Neural cell (in vitro differentiated cells): Measurements from ENCODE around the gene RRBP1. TPM values are rescaled to one million over a fixed set of nuclear protein-coding genes. Genes with fewer than 3 reads are reported as not detected.

Source experiments
- H2AFZ ChIP-seq: fragments of 200-600, 300-800 bp; sonication (generic), shearing (Covaris generic); 2 replicates; pipeline ENCODE4 v1.6.0; 2014; ENCODE audit warnings: low read depth, mild to moderate bottlenecking, antibody characterized with exemption, low read length, moderate library complexity
- H3F3A ChIP-seq: fragments of 200-600 bp; shearing (Covaris generic); 2 replicates; pipeline ENCODE4 v1.6.1; 2016; ENCODE audit warnings: mild to moderate bottlenecking, moderate library complexity, mixed read lengths, antibody characterized with exemption, low read length; ENCODE audit not compliant: insufficient read depth, poor library complexity, severe bottlenecking
- H3K27ac ChIP-seq: fragments of 200-600, 300-800 bp; sonication (generic), shearing (Covaris generic); 2 replicates; pipeline ENCODE4 v1.5.1; 2014; ENCODE audit warnings: mild to moderate bottlenecking, low read length, moderate library complexity
- H3K27me3 ChIP-seq: fragments of 300-800, 200-600 bp; sonication (generic), shearing (Covaris generic); 2 replicates; pipeline ENCODE4 v1.6.0; 2014; ENCODE audit warnings: mild to moderate bottlenecking, low read depth, low read length, moderate library complexity; ENCODE audit not compliant: insufficient read depth
- H3K36me3 ChIP-seq: fragments of 300-800, 200-600 bp; sonication (generic), shearing (Covaris generic); 2 replicates; pipeline ENCODE4 v1.5.1; 2014; ENCODE audit warnings: mild to moderate bottlenecking, antibody characterized with exemption, low read length, moderate library complexity; ENCODE audit not compliant: insufficient read depth
- H3K4me2 ChIP-seq: fragments of 300-800, 200-600 bp; sonication (generic), shearing (Covaris generic); 2 replicates; pipeline ENCODE4 v1.6.0; 2014; ENCODE audit warnings: mild to moderate bottlenecking, low read length
- H3K4me3 ChIP-seq: fragments of 300-800, 200-600 bp; sonication (generic), shearing (Covaris generic); 2 replicates; pipeline ENCODE4 v1.5.1; 2014; ENCODE audit warnings: mild to moderate bottlenecking, low read length, moderate library complexity
- H3K79me2 ChIP-seq: fragments of 200-600 bp; shearing (Covaris generic); replicated peaks from 2 replicates; pipeline ENCODE4 v1.6.0; 2014; ENCODE audit warnings: mild to moderate bottlenecking, low read length, moderate library complexity; ENCODE audit not compliant: insufficient read depth
- H3K9ac ChIP-seq: fragments of 300-800, 200-600 bp; sonication (generic), shearing (Covaris generic); 2 replicates; pipeline ENCODE4 v1.6.1; 2016; ENCODE audit warnings: mild to moderate bottlenecking, low read length, mixed read lengths
- H3K9me2 ChIP-seq: fragments of 200-600 bp; shearing (Covaris generic); 2 replicates; pipeline ENCODE4 v1.6.1; 2016; ENCODE audit warnings: mild to moderate bottlenecking, low read length, mixed read lengths; ENCODE audit not compliant: insufficient read depth
- H3K9me3 ChIP-seq: fragments of 200-600, 300-800 bp; sonication (generic), shearing (Covaris generic); 2 replicates; pipeline ENCODE4 v1.6.1; 2016; ENCODE audit warnings: mild to moderate bottlenecking, mixed run types, low read length, moderate library complexity, mixed read lengths
- H4K20me1 ChIP-seq: fragments of 200-600 bp; shearing (Covaris generic); 2 replicates; pipeline ENCODE4 v1.6.1; 2016; ENCODE audit warnings: mild to moderate bottlenecking, mixed run types; ENCODE audit not compliant: insufficient read depth
- EP300 ChIP-seq: fragments of 450-650 bp; conservative IDR thresholded peaks from 2 replicates; pipeline ENCODE4 v1.6.1; 2014; ENCODE audit warnings: antibody characterized with exemption, mild to moderate bottlenecking, moderate library complexity; ENCODE audit not compliant: poor library complexity, severe bottlenecking
- EZH2 ChIP-seq: fragments of 200-600, 300-800 bp; shearing (Covaris generic), sonication (generic); IDR thresholded peaks from 2 replicates; pipeline ENCODE4 v1.6.1; 2014; ENCODE audit warnings: antibody characterized with exemption, low read length, borderline replicate concordance, mild to moderate bottlenecking; ENCODE audit not compliant: insufficient read depth, poor library complexity, severe bottlenecking
- MXI1 ChIP-seq: fragments of 450-650 bp; conservative IDR thresholded peaks from 2 replicates; pipeline ENCODE4 v1.6.1; 2014; ENCODE audit warnings: antibody characterized with exemption, mild to moderate bottlenecking; ENCODE audit not compliant: poor library complexity, severe bottlenecking
- POLR2AphosphoS5 ChIP-seq: IDR thresholded peaks from 2 replicates; pipeline ENCODE4 v1.6.1; 2012
- RAD21 ChIP-seq: fragments of 450-650 bp; conservative IDR thresholded peaks from 2 replicates; pipeline ENCODE4 v1.6.1; 2014; ENCODE audit warnings: antibody characterized with exemption, mild to moderate bottlenecking, moderate library complexity
- SMC3 ChIP-seq: fragments of 450-650 bp; conservative IDR thresholded peaks from 2 replicates; pipeline ENCODE4 v1.6.1; 2014; ENCODE audit warnings: antibody characterized with exemption, mild to moderate bottlenecking, moderate library complexity; ENCODE audit not compliant: poor library complexity
- TAF1 ChIP-seq: IDR thresholded peaks from 2 replicates; pipeline ENCODE4 v1.6.1; 2012; ENCODE audit warnings: low read depth
- polyA plus RNA-seq: library from polyadenylated mRNA; depleted of rRNA; stranded (reverse); fragments of >200 nt; gene quantifications from 2 replicates; pipeline ENCODE4 v1.2.3, GENCODE V29; 2014
- TF ChIP-seq, protein P1 (sequence below): IDR thresholded peaks from 2 replicates; pipeline ENCODE4 v1.6.1; 2012; ENCODE audit warnings: borderline replicate concordance
- TF ChIP-seq, protein P2 (sequence below): fragments of 450-650 bp; IDR thresholded peaks from 2 replicates; pipeline ENCODE4 v1.5.1; 2014; ENCODE audit warnings: antibody characterized with exemption, mild to moderate bottlenecking, moderate library complexity; ENCODE audit not compliant: poor library complexity, severe bottlenecking

RRBP1 gene
- polyA plus RNA-seq, 1 donor from 2014 or later = 2.2 TPM

DNA sequence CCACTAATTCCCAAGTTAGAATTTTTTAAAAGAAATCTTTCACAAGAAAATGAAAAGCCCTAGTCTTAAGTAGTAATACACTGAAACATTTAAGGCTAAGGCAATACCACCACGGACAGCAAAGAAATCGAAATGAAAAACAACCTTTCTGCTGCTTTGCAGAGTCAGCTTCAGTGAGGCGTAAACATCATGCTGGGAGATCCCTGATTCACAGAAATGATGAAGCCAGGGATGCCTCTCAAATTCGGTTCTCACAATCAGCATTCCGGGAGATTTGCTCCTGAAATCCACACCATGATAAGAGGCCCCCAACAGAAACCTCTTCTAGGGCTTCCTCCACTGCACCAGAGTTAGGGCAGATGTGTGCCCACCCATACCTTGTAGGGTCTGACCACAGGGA, 18.6 kb downstream of the RRBP1 start:
- Histone ChIP-seq H3K4me2 (no peak overlapping the region), H2AFZ (no peak overlapping the region), H3K27ac (no peak overlapping the region), H3K27me3 (no peaks in the 10 kb centered on the region), H3K36me3 (no peaks in the 10 kb centered on the region), H3K9me3 (no peaks in the 10 kb centered on the region), H3K79me2 (no peaks in the 10 kb centered on the region), H3K4me3 (no peak overlapping the region), H3F3A (no peaks in the 10 kb centered on the region), H3K9me2 (no peaks in the 10 kb centered on the region), H3K9ac (no peak overlapping the region), H4K20me1 (no peaks in the 10 kb centered on the region)
- TF ChIP-seq, protein P1, sequence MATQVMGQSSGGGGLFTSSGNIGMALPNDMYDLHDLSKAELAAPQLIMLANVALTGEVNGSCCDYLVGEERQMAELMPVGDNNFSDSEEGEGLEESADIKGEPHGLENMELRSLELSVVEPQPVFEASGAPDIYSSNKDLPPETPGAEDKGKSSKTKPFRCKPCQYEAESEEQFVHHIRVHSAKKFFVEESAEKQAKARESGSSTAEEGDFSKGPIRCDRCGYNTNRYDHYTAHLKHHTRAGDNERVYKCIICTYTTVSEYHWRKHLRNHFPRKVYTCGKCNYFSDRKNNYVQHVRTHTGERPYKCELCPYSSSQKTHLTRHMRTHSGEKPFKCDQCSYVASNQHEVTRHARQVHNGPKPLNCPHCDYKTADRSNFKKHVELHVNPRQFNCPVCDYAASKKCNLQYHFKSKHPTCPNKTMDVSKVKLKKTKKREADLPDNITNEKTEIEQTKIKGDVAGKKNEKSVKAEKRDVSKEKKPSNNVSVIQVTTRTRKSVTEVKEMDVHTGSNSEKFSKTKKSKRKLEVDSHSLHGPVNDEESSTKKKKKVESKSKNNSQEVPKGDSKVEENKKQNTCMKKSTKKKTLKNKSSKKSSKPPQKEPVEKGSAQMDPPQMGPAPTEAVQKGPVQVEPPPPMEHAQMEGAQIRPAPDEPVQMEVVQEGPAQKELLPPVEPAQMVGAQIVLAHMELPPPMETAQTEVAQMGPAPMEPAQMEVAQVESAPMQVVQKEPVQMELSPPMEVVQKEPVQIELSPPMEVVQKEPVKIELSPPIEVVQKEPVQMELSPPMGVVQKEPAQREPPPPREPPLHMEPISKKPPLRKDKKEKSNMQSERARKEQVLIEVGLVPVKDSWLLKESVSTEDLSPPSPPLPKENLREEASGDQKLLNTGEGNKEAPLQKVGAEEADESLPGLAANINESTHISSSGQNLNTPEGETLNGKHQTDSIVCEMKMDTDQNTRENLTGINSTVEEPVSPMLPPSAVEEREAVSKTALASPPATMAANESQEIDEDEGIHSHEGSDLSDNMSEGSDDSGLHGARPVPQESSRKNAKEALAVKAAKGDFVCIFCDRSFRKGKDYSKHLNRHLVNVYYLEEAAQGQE = no peak
- TF ChIP-seq, protein P2, sequence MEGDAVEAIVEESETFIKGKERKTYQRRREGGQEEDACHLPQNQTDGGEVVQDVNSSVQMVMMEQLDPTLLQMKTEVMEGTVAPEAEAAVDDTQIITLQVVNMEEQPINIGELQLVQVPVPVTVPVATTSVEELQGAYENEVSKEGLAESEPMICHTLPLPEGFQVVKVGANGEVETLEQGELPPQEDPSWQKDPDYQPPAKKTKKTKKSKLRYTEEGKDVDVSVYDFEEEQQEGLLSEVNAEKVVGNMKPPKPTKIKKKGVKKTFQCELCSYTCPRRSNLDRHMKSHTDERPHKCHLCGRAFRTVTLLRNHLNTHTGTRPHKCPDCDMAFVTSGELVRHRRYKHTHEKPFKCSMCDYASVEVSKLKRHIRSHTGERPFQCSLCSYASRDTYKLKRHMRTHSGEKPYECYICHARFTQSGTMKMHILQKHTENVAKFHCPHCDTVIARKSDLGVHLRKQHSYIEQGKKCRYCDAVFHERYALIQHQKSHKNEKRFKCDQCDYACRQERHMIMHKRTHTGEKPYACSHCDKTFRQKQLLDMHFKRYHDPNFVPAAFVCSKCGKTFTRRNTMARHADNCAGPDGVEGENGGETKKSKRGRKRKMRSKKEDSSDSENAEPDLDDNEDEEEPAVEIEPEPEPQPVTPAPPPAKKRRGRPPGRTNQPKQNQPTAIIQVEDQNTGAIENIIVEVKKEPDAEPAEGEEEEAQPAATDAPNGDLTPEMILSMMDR = no peak
- TF ChIP-seq MXI1 (no peak), POLR2AphosphoS5 (no peak), RAD21 (no peak), EZH2 (no peak), TAF1 (no peak), SMC3 (no peak), EP300 (no peak)

DNA sequence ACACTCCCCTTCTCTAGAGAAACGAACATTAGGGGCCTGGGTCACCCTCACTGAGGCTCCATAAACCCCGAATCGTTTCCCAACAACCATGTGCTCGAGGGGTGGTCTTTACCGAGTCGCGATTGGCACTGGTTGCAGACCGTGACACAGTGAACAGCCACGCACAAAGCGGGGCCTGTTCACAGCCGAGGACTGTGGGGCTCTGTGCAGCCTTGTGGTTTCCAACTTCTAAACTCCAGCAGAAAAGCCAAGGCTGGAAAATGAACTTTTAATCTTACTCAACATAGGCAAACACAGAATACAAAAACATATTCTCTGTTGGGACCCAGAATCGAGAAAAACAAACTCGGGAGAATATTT, 19.0 kb downstream of the RRBP1 start:
- H3K4me2 ChIP-seq = no peak overlapping the region
- no peaks in the 10 kb centered on the region for H3K79me2 ChIP-seq

More for the DNA sequence above, 19.0 kb downstream of the RRBP1 start:
- no peak overlapping the region for H3K4me3 ChIP-seq
- no peaks in the 10 kb centered on the region for H3K36me3 ChIP-seq
- H3K9ac ChIP-seq = no peak overlapping the region
- H2AFZ ChIP-seq = no peak overlapping the region
- H3K27ac ChIP-seq = no peak overlapping the region
- H4K20me1 ChIP-seq = no peaks in the 10 kb centered on the region
- TF ChIP-seq MXI1 (no peak), EZH2 (no peak), POLR2AphosphoS5 (no peak)
- H3F3A ChIP-seq = no peaks in the 10 kb centered on the region
- H3K9me3 ChIP-seq = no peaks in the 10 kb centered on the region
- H3K27me3 ChIP-seq = no peaks in the 10 kb centered on the region
- H3K9me2 ChIP-seq = no peaks in the 10 kb centered on the region
